Vagina (tissue), 2 donors: ENCODE data around the gene CTDSPL.

ENCODE experiments used
- POLR2A ChIP-seq, 2 donors: fragments of 450-650 bp; IDR thresholded peaks; one replicate each; pipeline ENCODE4 v1.6.1; 2017; ENCODE audit warnings: antibody characterized with exemption in 2 of 2, mild to moderate bottlenecking in 2 of 2, moderate library complexity in 2 of 2
- POLR2AphosphoS5 ChIP-seq, 2 donors: sonication (generic); formaldehyde crosslinking; IDR thresholded peaks; one replicate each; pipeline ENCODE4 v1.9.0; 2017; ENCODE audit warnings: antibody characterized with exemption in 2 of 2, mild to moderate bottlenecking in 2 of 2, low read depth in 1 of 2; ENCODE audit not compliant: insufficient read depth in 1 of 2
- TF ChIP-seq, protein P1 (sequence below), 3 experiments: fragments of 450-650 bp in 2 of 3; fragments of 200-600 bp in 1 of 3; sonication (generic) in 1 of 3; IDR thresholded peaks; one replicate each; pipeline ENCODE4 v1.5.1; 2017 to 2019; ENCODE audit warnings: antibody characterized with exemption in 3 of 3, mild to moderate bottlenecking in 2 of 3, moderate library complexity in 2 of 3

DNA sequence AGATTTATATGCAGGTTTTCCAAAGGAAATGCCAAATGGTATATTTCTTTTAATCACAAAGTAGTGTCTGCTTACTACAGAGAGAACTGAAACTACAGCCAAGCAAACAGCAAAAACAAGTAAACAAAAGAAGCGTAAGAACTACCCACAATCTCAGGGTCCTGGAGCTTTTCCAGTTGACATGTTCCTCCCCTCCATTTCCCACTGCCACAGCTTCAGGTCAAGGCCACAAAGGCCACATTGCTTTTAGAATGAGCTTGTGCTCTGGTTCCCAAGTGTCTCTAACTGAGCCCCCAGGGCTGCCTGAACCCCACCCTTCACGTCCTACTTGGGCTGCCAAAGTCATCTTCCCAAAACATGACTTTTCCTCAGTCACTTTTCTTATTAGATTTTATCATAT lies 24.1 kb downstream of the CTDSPL start:
- TF ChIP-seq, protein P1, sequence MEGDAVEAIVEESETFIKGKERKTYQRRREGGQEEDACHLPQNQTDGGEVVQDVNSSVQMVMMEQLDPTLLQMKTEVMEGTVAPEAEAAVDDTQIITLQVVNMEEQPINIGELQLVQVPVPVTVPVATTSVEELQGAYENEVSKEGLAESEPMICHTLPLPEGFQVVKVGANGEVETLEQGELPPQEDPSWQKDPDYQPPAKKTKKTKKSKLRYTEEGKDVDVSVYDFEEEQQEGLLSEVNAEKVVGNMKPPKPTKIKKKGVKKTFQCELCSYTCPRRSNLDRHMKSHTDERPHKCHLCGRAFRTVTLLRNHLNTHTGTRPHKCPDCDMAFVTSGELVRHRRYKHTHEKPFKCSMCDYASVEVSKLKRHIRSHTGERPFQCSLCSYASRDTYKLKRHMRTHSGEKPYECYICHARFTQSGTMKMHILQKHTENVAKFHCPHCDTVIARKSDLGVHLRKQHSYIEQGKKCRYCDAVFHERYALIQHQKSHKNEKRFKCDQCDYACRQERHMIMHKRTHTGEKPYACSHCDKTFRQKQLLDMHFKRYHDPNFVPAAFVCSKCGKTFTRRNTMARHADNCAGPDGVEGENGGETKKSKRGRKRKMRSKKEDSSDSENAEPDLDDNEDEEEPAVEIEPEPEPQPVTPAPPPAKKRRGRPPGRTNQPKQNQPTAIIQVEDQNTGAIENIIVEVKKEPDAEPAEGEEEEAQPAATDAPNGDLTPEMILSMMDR (IDR thresholded peaks at IDR 0.05) = no peak
- TF ChIP-seq POLR2A (IDR thresholded peaks at IDR 0.05) = no peak
- TF ChIP-seq POLR2AphosphoS5 (IDR thresholded peaks at IDR 0.05; ENCODE audit: insufficient read depth in 1 of 2, low read depth in 1 of 2) = no peak
